ENCODE data around the gene CD300C. TPM values are rescaled to one million over a fixed set of nuclear protein-coding genes. Genes with fewer than 3 reads are reported as not detected.
"Not testable (repeated sequence)": the region's sequence is repeated elsewhere in the genome, so short reads cannot be mapped to it uniquely, and the experiment has no call there.

CD300C gene
- total RNA-seq, 2 experiments from 2014 or later = 0.47 to 0.57 TPM

DNA sequence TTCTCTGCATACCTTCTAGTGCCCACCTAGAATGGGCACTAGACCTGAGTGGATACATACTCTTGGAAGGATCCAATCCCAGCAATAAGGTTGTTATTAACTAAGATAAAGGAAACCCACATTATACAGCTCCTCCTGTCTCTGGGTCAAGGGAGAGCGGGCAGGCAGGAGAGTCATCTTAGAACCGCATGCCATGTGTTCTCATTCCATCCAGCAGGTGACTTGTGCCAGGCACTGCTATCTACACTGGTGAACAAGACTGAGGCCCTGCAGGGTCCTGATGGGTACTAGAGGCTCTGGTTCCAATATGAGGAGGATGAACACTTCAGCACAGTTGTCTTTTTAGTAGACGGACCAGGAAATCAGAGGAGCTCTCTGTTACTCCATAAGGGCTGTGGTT lies 27.3 kb upstream of the CD300C start:
- Mint-ChIP-seq H3K9me3 (ENCODE audit: insufficient read depth) (no peaks in the 10 kb centered on the region), H3K36me3 (ENCODE audit: low read depth) (no peaks in the 10 kb centered on the region), H3K4me3 (no peak overlapping the region), H3K27ac (no peak overlapping the region), H3K27me3 (ENCODE audit: low read depth) (peaks cover 48% of the 10 kb centered on the region), H3K4me1 (ENCODE audit: low read depth) (peaks cover 15% of the 10 kb centered on the region)
- no peak for DNase-seq
- ATAC-seq = no peak
- CTCF ChIA-PET = no interaction called here
- POLR2A ChIA-PET = no interaction called here

DNA sequence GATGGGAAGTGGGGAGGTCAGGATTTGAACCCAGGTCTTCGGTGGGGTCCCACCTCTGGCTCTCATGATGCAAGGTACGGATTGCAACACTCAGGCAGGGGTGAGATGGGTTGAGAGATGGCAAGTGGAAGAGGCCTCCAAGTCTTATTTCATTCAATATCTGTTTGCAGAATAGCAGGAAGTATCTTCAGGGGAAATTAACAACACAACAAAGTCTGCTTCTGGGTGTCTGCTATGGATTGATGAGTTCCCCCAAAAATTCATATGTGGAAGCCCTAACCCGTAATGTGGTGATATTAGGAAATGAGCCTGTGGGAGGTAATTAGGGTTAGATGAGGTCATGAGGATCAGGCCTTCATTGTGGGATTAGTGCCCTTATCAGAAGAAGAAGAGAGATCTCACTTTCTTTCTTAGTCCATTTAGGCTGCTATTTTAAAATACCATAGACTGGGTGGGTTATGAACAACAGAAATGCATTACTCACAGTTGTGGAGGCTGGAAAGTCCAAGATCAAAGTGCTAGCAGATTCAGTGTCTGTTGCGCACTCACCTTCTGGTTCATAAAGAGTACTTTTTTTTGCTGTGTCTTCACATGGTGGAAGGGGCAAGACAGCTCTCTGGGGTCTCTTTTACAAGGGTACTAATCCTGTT lies 25.8 kb upstream of the CD300C start:
- Mint-ChIP-seq H3K9me3 (ENCODE audit: insufficient read depth) (no peaks in the 10 kb centered on the region), H3K27me3 (ENCODE audit: low read depth) (peaks cover 55% of the 10 kb centered on the region), H3K4me1 (ENCODE audit: low read depth) (peaks cover 15% of the 10 kb centered on the region), H3K36me3 (ENCODE audit: low read depth) (no peaks in the 10 kb centered on the region), H3K27ac (no peak overlapping the region), H3K4me3 (no peak overlapping the region)
- DNase-seq = no peak
- CTCF ChIA-PET = no interaction called here
- POLR2A ChIA-PET = no interaction called here
- no peak for ATAC-seq

DNA sequence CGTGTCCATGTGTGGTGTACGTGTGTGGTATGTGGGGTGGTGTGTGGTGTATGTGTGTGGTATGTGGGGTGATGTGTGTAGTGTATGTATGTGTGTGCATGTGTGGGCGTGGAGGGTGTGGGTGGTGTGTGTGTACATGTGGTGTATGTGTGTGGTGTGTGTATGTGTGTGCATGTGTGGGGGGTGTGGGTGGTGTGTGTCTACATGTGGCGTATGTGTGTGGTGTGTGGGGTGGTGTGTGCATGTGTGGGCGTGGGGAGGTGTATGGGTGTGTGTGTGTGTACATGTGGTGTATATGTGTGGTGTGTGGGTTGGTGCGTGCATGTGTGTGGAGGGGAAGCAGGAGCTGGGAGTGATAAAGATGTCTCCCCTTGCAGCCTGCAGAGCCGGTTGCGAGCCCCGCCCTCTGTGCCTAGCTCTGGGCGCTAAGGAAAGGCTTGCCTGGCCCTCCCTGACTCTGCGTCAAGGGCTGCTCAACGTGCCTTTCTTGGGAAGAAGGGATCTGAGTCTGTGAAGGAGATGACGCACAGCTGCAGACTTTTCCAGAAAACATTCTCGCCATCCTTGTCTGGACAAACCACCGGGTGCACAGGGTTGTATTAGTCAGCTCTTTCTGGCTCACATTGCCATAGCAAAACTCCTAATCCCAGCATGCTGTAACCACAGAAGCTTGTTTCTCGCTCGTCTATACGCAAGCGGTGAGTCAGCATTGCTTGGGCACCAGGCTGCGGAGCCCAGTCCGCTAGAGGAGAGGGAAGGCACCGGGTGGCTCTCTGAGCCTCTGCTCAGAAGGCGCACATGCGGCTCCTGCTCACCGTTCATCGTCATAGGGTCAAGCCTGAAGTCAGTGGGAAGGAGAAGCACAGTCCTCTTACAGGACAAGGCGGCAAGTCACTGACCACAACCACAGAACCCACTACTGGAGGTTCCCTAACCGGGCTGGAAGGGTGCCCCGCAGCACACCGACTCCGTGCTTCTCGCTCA lies 23.4 kb upstream of the CD300C start:
- Mint-ChIP-seq H3K27ac (no peak overlapping the region), H3K27me3 (ENCODE audit: low read depth) (peaks cover 45% of the 10 kb centered on the region), H3K4me3 (no peak overlapping the region), H3K4me1 (ENCODE audit: low read depth) (peaks cover 15% of the 10 kb centered on the region), H3K36me3 (ENCODE audit: low read depth) (no peaks in the 10 kb centered on the region), H3K9me3 (ENCODE audit: insufficient read depth) (no peaks in the 10 kb centered on the region)
- ChIA-PET POLR2A (no interaction called here), CTCF (interaction anchor here (0.9 kb wide), 1 partner anchor 201 kb away, joined by 3 read pairs; no protein-coding TSS in a partner anchor)
- ATAC-seq = peak; percentile 27
- DNase-seq = peak; percentile 28

DNA sequence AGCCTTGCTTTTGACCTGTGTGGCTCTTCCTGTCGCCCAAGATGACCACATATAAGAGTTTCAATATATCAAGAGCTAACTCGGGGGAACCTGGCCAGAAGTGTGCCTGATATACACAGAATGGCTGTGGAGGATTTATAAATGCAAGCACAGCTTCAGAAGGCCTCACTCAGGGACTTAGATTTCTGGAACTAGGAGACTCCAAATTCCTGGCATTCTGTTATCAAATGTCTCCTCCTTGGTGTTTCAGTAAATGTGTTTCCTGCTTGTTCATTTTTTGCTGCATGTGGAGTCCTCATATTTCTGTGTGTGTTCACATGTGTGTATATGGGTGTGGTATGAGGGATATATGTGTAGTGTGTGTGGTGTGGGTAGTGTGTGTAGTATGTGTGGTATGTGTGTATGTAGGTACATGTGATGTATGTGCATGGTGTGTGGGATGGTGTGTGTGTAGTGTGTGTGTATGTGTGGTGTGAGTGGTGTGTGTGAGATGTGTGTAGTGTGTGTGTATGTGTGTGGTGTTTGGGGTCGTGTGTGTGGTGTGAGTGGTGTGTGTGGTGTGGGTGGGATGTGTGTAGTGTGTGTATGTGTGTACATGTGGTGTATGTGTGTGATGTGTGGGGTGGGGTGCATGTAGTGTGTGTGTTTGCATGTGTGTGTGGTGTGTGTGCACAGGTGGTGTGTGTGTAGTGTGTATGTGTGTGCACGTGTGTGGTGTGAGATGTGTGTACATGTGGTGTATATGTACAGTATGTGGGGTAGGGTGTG lies 22.4 kb upstream of the CD300C start:
- no peak for DNase-seq
- Mint-ChIP-seq H3K27ac (no peak overlapping the region), H3K9me3 (ENCODE audit: insufficient read depth) (no peaks in the 10 kb centered on the region), H3K4me1 (ENCODE audit: low read depth) (peaks cover 15% of the 10 kb centered on the region), H3K27me3 (ENCODE audit: low read depth) (peaks cover 42% of the 10 kb centered on the region), H3K4me3 (no peak overlapping the region), H3K36me3 (ENCODE audit: low read depth) (no peaks in the 10 kb centered on the region)
- ChIA-PET CTCF (interaction anchor here (0.8 to 2.7 kb wide), 4 partner anchors 11 to 200 kb away, joined by 3 to 16 read pairs (median 4); partner anchors contain the start of gene RAB37), POLR2A (no interaction called here)
- ATAC-seq = no peak

DNA sequence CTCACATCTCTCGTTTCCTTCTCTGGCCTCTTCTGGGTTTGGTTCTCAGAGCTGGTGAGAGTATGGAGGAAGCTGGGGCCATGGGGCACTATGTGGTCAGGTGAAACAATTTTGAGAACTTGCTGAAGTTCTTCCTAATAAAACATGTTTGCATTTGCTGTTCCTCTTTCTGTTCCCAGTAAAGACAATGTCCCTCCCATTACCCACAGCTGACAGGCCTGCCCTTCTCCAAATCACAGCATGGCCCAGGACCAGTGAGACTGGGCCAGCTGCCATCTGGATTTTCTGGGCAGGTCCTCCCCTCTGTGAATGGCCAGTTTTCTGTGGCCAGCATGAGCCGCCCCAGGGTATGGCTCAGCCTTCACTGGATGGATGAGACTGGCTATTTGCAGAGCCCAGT lies 21.5 kb upstream of the CD300C start, which contains the start of gene CD300H:
CD300H (minus strand) TSS at position 113 of the 400 bp plus-strand sequence.
- ATAC-seq = no peak
- ChIA-PET CTCF (interaction anchor here (0.7 to 2.7 kb wide), 7 partner anchors 12 to 170 kb away, joined by 3 to 16 read pairs (median 3); partner anchors contain the start of genes CD300C, CD300LD and RAB37), POLR2A (no interaction called here)
- H3K27me3 Mint-ChIP-seq (ENCODE audit: low read depth) = peaks cover 42% of the 10 kb centered on the region
- no peaks in the 10 kb centered on the region for H3K9me3 Mint-ChIP-seq (ENCODE audit: insufficient read depth)
- DNase-seq = no peak
- peaks cover 15% of the 10 kb centered on the region for H3K4me1 Mint-ChIP-seq (ENCODE audit: low read depth)
- H3K36me3 Mint-ChIP-seq (ENCODE audit: low read depth) = no peaks in the 10 kb centered on the region
- no peak within 1 kb of the TSS for H3K4me3 Mint-ChIP-seq
- no peak within 1 kb of the TSS for H3K27ac Mint-ChIP-seq

DNA sequence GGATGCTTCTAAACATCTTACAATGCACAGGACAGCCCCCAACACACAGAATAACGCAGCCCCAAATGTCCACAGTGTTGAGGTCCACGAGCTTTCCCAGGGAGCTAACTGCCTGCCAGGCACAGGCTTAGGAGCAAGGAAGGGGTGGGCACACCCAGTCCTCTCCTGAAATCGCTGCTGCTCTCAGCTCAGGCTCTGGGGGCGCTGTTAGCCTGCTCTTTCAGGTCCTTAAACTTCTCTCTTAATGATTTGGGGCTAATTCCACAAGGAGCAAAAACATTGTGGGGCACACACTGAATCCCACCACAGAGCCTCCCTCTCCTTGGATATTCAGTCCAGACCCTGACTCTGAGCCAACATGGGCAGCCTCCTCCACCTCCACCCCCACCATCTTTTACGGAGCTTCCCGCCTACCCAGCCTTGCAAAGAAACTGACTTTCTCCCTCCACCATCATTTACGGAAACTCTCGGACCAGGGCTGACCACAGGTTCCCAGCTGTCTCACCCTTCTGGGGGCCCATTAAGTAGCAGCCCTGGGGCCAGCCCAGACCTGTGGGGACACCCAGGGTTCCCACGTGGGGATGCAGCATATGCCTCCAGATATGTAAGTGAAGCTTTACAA lies 20.3 kb upstream of the CD300C start:
- Mint-ChIP-seq H3K4me3 (no peak overlapping the region), H3K9me3 (ENCODE audit: insufficient read depth) (no peaks in the 10 kb centered on the region), H3K4me1 (ENCODE audit: low read depth) (peaks cover 15% of the 10 kb centered on the region), H3K27ac (no peak overlapping the region), H3K36me3 (ENCODE audit: low read depth) (no peaks in the 10 kb centered on the region), H3K27me3 (ENCODE audit: low read depth) (peaks cover 36% of the 10 kb centered on the region)
- POLR2A ChIA-PET = no interaction called here
- CTCF ChIA-PET = interaction anchor here (0.6 to 2.7 kb wide), 20 partner anchors 8 to 299 kb away, joined by 3 to 16 read pairs (median 4); partner anchors contain the start of genes CD300C, CD300LD and RAB37
- peak; percentile 53 for DNase-seq
- ATAC-seq = peak; percentile 66

DNA sequence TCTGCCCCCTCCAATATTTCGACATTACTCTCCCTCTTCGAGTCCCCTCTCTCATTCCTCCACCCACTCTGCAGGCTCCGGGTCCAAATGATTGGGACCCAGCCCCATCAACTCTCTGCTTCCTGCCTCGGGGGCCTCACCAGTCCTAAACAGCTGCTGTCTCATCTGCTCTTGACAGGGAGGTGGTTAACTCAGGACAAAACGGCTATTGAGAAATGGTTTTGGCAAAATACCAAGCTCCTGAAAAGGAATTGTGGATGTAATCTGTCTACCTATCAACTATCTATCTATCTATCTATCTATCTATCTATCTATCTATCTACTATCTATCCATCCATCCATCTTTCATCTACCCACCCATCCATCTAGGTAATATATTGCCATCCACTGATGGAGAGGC lies 19.2 kb upstream of the CD300C start:
- no peak for ATAC-seq
- H3K36me3 Mint-ChIP-seq (ENCODE audit: low read depth) = no peaks in the 10 kb centered on the region
- H3K27me3 Mint-ChIP-seq (ENCODE audit: low read depth) = peaks cover 36% of the 10 kb centered on the region
- no peaks in the 10 kb centered on the region for H3K9me3 Mint-ChIP-seq (ENCODE audit: insufficient read depth)
- ChIA-PET CTCF (interaction anchor here (2.0 to 2.4 kb wide), 2 partner anchors 17 to 25 kb away, joined by 4 to 10 read pairs; no protein-coding TSS in a partner anchor), POLR2A (no interaction called here)
- peaks cover 15% of the 10 kb centered on the region for H3K4me1 Mint-ChIP-seq (ENCODE audit: low read depth)
- H3K4me3 Mint-ChIP-seq = no peak overlapping the region
- no peak overlapping the region for H3K27ac Mint-ChIP-seq
- DNase-seq = no peak

DNA sequence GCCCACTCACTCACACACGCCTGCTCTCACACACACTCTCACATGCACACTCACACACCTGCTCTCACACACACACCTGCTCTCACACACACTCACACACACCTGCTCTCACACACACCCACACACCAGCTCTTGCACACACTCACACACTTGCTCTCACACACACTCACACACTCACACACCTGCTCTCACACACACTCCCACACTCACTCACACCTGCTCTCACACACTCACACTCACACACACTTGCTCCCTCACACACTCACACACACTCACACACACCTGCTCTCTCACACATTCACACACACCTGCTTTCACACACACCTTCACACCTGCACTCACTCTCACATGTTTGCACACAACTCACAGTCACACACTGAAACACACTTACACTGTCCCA lies 17.4 kb upstream of the CD300C start:
- H3K27me3 Mint-ChIP-seq (ENCODE audit: low read depth) = peaks cover 22% of the 10 kb centered on the region
- H3K4me1 Mint-ChIP-seq (ENCODE audit: low read depth) = peaks cover 15% of the 10 kb centered on the region
- POLR2A ChIA-PET = no interaction called here
- H3K36me3 Mint-ChIP-seq (ENCODE audit: low read depth) = no peaks in the 10 kb centered on the region
- no peak for ATAC-seq
- H3K4me3 Mint-ChIP-seq = no peak overlapping the region
- H3K9me3 Mint-ChIP-seq (ENCODE audit: insufficient read depth) = no peaks in the 10 kb centered on the region
- no peak overlapping the region for H3K27ac Mint-ChIP-seq
- no peak for DNase-seq
- CTCF ChIA-PET = no interaction called here

DNA sequence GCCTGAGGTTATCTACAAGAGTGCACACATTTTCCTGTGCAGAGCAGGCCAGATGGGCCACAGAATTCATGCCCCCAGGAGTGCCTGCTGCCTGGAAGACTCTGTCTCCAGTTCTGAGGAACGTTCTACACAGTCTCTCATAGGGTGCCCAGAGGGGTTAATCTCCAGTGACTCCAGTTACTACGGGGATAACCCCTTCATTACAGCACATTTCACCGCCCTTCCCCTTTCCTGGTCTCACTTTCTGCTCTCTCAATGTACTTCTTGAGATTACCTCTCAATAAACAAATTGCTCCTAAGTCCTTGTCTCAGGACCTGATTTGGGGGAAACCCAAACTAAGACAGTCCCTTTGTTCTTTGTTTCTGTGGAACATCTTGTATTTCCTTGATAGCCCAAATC lies 15.7 kb upstream of the CD300C start:
- no peak overlapping the region for H3K27ac Mint-ChIP-seq
- ATAC-seq = no peak
- H3K27me3 Mint-ChIP-seq (ENCODE audit: low read depth) = peaks cover 21% of the 10 kb centered on the region
- CTCF ChIA-PET = interaction anchor here (0.9 to 1.7 kb wide), 2 partner anchors 30 to 175 kb away, joined by 3 read pairs; partner anchors contain the start of gene RAB37
- POLR2A ChIA-PET = no interaction called here
- DNase-seq = no peak
- H3K9me3 Mint-ChIP-seq (ENCODE audit: insufficient read depth) = no peaks in the 10 kb centered on the region
- H3K36me3 Mint-ChIP-seq (ENCODE audit: low read depth) = no peaks in the 10 kb centered on the region
- peaks cover 14% of the 10 kb centered on the region for H3K4me1 Mint-ChIP-seq (ENCODE audit: low read depth)
- no peak overlapping the region for H3K4me3 Mint-ChIP-seq

DNA sequence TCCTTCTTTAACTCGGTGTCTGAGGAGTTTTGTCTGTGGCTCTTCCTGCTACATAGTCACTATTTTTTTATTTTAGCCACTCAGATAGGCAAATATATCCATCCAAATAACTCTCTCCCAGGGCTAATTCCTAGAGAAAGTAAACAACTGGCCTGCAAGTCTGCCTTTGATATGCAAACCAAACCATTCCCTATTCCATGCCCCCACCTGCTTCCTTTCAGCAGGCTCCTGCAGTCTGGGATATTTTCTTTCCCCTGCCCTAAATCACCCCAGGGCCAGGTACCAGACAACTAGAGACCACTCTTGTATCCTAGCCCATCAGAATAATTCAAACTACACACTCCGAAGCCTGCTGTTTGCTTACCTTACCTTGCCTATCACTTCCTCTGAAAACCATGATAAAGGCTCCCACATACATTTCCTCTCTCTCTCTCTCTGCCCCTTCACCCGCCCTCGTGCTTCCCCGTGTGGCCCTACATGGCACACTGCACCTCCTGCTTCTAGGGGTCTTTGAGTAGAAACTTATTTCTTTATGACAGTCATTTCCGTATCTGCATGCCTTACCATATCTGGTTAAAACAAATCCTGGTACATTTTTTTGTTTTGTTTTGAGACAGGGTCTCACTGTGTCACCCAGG lies 13.1 kb upstream of the CD300C start:
- Mint-ChIP-seq H3K9me3 (ENCODE audit: insufficient read depth) (no peaks in the 10 kb centered on the region), H3K27me3 (ENCODE audit: low read depth) (peaks cover 20% of the 10 kb centered on the region), H3K4me1 (ENCODE audit: low read depth) (peaks cover 14% of the 10 kb centered on the region), H3K27ac (no peak overlapping the region), H3K36me3 (ENCODE audit: low read depth) (no peaks in the 10 kb centered on the region), H3K4me3 (no peak overlapping the region)
- ATAC-seq (peak; percentile 44), DNase-seq (no peak)
- ChIA-PET POLR2A (no interaction called here), CTCF (no interaction called here)

DNA sequence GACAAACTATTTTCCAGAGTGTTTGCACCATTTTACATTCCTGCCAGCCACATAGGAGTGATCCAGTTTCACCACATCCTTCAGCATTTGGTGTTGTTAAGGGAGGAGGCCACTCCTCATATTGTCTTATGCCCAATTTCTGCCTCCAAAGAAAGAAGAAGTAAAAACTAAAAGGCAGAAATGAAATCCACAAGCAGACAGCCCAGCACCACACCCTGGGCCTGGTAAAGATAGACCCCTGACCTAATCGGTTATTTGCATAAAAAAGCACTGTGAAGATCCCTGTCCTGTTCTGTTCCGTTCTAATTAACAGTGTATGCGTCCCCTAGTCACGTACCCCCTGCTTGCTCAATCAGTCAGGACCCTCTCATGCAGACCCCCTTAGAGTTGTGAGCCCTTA lies 12.5 kb upstream of the CD300C start:
- CTCF ChIA-PET = interaction anchor here (0.7 kb wide), 1 partner anchor 8 kb away, joined by 5 read pairs; no protein-coding TSS in a partner anchor
- H3K9me3 Mint-ChIP-seq (ENCODE audit: insufficient read depth); ATAC-seq; H3K36me3 Mint-ChIP-seq (ENCODE audit: low read depth); H3K4me3 Mint-ChIP-seq; DNase-seq; POLR2A ChIA-PET; H3K27ac Mint-ChIP-seq: not testable (repeated sequence)
- Mint-ChIP-seq H3K27me3 (ENCODE audit: low read depth) (peaks cover 20% of the 10 kb centered on the region), H3K4me1 (ENCODE audit: low read depth) (peaks cover 14% of the 10 kb centered on the region)
